ENCODE data around the gene MSX2.

Gene MSX2

DNA sequence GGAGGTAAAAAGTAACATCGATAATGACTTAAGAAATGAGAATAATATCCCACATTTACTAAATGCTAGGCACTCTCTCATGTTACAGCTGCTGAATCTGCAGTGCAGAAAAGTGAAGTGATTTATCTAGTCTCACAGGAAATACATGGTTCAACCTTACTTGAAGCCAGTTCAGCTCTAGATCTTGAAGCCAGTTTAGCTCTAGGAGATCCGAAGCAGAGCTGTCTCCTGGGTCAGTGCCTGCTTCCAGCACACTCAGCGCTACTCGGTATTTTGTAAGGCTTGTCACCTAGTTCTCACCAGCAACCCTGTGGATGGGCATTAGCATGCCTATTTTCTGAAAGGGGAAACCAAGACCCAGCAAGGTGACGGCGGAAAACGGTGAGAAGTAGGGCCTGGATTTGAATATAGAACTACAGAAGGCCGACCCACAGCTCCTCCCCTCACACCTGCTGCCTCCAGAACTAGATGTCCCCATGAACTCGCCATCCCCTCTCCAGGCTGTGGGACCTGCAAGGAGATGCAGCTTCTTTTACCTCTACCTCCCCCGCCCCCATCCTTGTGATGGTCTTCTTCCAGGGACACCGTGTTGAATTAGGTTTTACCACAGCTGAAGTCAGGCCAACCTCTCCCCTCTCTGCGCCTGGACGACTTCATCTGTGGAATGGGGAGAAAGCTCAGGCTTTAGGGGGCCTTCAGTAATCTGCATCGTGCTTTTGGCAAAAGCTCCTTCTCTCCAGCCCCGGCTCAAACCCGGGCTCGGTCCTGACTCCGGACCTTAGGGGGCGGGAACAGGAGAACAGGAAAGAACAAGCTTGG, 4.4 kb upstream of the MSX2 start:
- no peak for DNase-seq

DNA sequence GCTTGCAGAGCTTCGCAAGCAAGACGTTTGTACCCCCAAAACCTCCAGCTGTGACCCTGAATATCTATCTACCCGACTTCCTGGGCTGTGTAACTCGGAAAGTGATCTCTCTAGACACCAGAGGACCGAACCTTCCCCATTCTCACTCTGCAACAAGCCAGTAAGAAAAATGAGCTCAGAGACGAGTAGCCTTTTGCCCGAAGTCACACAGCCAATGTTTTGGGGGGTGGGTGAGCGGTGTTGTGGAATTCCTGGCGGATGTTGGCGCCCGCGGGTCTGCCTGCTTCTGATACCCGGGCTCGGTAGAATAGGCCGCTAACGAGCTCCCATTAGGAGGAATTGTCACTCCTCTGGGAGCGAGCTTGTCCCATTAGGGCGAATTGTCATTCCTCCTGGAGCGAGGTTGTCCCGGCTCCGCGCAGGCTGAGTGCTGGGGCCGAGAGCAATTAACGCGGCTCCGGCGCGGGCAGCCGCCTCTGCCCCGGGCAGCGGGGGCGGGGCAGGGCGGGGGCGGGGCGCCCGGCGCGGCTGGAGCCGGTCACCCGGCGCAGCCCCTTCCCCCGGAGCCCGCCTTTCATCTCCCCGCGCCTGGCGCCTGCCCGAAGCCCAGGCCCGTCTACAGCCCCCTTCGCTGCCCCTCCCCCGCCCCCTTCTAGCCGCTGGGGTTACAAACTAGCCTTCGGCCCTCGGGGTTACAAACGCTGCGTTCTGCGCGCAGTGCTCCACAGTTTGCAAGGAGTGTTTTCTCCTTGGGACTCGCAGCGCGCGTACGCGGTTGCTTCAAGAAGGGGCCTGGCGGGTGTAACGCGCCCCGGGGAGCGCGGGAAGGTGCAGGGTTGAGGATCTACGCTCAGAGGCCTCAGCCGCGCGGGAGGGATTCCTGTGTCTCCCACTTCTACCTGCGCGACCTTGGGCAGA, 3.5 kb upstream of the MSX2 start:
- DNase-seq, result no peak

DNA sequence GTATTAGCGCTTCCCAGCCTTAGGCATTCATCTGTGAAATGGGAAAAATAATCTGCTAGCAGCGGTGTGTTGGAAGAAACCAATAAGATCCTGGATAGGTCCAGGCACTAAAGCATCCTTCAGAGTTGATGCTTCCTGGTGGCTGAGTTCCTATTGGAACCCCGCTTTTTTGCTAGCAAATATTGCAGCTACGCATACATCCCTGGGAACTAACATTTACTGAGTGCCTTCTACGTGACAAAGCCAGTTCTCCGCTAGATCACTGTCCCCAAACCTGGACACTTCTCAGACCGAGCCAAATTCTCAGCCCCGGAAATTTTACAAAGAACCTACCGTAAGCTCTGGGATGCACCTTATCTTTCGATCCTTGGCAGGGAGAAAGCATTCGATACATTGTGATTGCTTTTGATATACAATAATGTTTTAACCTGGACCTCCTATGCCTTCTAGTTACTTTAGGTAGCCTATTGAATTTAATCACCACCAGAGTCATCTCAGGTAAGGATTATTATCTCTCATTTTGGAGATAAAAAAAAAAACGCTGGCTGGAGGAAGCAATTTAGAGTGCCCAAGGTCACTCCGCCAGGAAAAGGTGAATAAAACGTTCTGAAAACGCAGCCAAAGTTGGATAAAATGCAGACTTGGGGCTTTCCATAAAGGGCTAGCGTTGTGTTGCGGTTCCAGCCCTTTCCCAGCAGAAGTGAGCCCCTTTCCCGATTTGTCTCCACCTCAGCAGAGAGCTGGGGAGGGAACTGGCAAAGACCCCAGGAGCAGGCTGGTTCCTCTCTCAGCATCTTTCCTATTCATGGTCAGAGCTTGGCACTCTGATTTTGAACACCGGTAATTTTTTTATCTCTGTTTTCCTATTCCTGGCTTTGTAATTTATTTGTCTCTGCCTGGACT, 2.6 kb upstream of the MSX2 start:
- DNase-seq, result no peak

DNA sequence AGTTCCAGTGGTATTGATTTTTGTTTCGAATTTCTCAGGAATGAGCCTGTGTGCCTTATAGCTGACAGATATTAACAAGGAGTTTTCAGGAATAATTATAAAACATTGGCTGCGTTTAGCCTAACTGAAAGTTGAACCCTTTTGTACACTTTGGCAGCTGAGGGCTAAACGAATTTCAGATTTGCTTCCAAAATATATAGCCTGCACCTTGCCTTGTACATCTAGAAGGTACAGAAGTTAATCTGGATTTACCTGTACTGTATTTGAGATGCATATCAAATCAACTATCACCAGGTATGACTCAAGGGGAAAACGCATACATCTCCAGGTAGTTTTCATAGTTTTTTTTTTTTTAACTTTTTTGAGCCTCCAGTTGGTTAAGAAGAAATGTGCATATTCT, 1.9 kb upstream of the MSX2 start:
- DNase-seq, result no peak

DNA sequence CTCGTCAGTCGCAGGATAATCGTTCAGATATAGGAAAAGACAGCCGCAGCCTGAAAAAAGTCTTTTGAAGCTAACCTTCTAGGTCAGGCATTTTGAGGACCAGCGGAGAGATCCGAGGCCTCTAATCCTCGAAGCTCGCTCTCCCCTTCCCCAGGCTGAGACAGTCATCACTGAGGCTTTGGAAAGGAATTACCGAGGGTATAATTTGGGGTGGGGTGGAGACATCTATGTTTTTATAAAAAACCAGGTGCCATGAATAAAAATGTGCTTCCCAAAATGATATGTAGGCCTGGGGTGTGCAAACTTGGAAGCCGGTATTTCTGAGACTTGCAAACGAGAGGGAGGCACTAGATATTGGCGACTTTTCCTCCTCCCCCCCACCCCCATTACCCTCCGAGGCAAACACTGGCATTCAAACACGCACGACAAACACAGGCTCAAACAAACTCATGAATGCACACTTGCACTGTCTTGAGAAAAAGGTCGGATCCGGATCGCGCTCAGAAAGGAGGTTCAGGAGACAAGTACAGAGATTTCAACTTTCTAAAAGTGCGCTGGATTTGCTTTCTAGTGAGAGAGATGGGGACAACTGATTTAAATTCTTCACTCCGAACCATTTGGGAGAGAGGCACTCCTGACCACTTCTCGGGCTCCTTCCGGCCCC, 935 bp upstream of the MSX2 start:
- DNase-seq, result no peak

DNA sequence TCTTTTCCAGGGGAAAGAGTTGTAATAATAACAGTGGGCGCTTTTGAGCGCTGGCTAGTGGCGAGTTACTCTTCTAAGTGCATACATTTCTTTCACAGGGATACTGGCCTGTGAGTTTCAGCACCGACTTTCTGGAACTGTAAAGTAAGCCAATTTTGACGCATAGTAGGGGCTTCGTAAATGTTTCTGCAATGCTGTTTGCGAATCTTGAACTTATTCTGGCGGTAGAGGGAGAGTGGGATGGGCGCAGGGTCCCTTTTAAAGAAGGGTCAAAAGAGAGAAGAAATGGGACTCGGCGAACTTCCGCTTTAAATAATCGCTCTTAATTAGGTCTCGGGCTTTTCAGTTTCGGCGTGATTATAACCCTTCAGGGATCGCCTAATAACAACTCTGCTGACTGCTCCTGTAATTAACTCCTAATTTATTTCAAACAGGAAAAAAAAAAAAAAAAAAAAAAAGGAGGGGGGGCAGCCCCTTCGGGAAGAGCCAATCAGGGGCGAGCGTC, 351 bp upstream of the MSX2 start:
- no peak for DNase-seq

DNA sequence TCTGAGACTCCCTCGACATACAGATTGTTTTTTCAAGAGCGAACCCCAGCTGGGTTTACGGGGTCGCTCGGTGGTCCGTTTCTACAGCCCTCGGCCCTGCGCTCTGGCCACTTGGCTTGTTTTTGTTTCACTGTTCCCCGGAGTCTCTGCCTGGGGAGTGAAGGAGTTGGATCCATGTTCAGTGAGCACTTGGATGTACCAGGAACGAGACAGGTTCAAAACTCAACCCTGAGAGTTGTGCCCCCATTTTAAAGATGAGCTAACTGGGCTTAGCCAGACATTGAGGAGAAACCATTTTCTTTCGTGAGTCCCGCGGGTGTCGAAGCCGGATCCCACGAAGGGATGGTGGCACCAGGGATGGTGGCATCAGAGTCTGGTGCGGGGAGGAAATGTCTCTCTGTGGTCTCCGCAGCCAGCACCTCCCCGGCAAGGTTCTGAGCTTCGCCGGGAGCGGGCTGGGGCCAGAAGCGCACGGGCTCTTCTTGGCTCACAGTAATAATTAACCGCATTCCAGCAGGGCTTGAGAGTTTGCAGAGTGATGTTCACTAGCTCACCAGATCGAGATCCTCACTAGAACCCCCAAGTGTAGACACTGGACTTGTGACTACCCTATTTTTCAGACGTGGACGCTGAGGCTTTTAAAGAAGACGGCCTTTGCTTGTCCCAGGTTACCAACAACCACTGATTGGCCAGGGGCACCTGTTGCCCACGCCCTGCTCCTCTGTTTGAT, 1.0 kb downstream of the MSX2 start:
- no peak for DNase-seq

DNA sequence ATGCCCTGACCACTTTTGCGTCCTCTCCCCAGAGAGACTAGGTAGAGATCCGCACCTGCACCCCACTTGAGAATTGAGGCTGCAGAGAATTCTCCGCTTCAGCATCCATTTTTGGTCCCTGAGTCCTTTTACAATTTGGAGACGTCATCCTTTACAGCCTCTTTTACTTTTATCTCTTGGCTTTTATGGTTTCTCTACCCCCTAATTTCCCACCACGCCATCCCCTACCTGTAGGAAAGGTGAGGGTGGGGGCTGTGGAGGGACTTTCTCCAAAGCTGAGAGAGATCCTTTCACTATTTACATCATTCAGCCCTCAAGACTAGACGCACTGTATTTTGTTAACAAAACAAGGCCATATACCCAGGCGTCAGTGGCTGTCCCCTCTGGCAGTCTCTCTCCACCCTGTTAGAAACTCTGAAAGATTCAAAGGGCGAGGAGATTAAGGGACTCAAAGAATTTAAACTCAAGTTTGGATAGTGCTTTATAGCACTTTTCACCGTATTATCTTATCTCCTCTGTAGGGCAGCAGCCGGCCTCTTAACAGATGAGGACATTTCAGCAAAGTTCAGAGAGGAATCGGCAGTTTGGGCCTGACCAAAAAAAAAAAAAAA, 1.7 kb downstream of the MSX2 start:
- DNase-seq, result no peak

DNA sequence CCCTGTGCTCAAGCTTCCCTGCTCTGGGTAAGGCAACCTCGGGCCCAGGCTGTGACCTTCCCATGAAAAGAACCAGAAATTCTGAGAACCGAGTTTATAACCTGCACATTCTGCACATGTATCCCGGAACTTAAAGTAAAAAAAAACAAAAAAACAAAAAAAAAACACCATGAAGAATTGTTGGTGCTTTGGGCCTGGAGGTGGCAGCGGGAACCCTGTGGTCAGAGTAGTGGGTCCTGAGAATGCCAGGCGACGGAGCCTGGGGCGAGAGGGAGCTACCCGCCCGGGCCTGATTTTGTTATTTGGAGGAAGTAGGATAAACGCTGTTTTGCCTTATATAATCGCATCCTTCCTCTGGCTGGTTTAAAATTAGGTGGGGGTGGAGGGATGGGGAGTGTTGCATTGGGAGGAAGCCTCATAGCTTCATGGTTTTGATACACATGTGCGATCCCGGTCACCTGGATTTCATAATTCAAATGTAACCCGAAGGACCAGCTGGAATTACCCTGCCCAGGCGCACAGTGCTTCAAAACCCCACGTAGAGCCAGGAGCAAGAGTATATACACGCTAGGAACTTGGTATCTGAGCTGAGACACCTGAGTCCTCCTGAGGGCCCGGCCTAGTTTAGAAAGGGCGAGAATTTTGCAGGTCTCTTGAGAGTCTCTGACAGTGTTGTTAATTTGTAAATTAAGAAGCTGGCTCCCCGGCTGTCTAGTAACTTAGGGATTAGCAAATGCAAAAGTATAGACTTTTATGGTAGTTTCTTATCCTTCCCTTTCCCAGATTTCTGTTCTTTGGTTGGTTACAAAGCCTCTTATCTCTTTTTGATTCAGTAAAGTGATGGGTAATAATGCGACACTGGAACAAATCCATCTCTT, 2.8 kb downstream of the MSX2 start:
- DNase-seq, result no peak

DNA sequence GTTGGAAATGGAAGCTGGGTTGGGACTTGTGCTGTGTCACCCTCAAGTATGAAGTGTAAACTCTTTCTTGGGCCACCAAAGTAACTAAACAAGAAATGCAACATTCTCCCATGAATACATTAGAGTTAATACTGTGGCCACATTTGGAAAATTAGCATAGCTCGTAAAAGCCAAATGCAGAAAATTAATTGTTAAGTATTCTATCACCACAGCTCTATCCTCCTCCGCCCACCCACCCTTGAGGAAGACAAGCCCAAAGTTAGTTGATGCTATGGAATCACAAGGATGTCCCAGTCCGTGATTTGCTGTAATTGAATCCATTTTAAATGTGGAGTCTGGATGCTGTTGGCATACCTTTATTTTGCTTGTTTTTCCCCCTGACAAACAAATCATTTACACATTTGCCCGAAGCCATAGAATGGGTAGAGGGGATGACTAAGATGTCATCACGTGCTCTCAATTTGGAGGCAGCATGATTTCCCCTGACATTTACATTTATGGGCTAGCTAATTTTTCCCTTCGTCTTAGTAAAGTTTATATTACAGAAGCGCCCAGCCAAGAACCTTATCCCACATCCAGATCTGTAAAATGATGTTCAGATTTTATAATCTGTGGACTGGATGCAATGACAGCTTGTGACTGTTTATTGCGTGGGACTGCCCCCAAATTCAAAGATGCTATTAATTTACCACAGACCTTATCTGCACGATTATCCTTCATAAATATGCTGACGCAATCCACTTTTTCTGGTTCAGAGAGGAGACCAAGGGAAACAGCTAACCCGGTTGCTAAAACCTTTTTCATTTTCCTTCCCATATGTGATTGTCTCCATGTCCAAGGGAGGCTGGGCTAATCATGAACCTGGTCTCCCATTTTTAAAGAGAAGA, 3.7 kb downstream of the MSX2 start:
- DNase-seq, result no peak

DNA sequence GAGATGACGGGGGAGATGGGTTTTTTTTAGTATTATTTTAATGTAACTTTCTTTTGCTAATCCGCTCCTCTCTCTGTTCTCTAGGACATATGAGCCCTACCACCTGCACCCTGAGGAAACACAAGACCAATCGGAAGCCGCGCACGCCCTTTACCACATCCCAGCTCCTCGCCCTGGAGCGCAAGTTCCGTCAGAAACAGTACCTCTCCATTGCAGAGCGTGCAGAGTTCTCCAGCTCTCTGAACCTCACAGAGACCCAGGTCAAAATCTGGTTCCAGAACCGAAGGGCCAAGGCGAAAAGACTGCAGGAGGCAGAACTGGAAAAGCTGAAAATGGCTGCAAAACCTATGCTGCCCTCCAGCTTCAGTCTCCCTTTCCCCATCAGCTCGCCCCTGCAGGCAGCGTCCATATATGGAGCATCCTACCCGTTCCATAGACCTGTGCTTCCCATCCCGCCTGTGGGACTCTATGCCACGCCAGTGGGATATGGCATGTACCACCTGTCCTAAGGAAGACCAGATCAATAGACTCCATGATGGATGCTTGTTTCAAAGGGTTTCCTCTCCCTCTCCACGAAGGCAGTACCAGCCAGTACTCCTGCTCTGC, 4.8 kb downstream of the MSX2 start:
- DNase-seq, result no peak

DNA sequence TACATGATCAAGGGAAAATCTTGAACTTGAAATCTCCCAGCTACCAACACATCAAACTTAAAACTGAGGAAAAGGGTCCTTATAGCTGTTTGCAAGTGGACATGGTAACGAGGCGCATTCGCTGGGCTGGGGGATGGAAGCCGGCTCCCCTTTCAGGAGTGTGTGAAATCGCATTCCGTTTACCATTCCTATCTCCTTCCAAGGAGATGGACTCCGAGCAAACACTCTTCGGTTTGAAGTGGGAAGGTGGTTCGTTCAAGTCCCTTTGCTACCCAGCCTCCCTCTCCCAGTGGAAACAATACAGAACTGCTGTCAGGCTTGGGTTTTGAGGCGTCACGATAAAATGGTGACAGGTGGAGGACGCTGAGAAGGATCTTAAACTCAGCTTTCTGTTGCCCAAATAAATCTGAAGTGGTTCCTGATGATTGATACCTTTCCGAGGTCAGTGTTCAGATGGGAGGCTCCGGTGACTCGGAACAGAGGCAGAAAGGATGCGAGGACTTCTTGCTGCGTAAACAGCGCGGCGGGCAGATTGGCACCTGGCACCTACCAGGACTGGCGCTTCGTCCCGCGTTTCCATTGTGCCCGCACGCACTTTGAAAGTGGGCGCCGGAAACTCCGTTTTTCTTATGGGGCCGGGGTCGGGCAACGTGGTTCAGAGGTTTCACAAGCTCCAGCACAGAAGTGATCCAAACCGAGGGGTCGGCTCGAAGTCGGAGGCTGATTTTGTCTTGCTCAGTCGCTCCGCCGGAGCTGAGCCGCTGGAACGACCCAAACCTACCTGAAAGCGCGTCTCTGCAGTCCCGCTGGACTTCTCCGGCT, 7.0 kb downstream of the MSX2 start:
- no peak for DNase-seq

DNA sequence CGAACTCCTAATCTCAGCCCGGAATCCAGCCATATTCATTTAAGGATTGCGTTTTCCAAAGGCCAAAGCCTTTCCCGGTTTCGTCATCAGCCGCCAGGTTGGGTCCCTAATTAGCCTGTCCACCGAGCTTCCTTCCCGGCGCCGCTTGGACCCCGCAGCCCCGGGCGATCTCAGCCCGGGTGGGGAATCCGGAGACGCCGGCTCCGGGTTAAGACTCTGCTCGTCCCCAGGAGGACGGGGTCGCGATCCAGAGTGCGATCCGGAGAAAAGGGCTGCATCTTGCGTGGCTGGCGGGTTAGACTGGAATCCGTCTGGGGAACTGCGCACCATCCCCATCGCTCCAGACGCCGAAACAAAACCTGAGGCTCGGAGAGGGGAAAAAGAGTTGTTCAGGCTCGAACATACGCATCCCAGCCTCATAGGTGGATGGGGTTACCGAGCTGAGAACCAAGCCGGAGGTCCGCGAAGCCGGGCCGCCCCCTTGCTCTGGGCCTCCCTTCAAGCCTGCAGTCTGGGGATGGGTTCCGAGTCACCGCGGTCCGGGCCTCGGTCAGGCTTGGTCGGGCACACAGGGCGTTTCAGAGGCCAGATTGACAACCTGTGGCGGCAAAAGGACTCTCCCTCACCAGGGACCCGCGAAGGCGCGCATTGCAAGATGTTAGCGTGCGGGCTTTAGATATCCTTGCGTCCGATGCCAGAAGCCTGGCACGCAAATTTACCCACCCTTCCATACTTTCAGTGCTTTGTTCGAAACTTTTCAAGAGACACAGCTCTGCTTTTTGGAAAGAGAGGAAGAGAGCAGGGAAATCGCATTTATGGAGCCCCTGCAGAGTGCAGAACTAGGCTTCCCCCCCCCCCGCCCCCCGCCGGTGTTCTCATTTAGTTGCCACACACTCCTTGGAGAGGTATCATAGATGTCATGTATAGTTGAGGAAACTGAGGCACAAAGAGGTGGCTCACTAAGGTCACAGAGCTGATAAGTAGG, 7.9 kb downstream of the MSX2 start:
- no peak for DNase-seq

DNA sequence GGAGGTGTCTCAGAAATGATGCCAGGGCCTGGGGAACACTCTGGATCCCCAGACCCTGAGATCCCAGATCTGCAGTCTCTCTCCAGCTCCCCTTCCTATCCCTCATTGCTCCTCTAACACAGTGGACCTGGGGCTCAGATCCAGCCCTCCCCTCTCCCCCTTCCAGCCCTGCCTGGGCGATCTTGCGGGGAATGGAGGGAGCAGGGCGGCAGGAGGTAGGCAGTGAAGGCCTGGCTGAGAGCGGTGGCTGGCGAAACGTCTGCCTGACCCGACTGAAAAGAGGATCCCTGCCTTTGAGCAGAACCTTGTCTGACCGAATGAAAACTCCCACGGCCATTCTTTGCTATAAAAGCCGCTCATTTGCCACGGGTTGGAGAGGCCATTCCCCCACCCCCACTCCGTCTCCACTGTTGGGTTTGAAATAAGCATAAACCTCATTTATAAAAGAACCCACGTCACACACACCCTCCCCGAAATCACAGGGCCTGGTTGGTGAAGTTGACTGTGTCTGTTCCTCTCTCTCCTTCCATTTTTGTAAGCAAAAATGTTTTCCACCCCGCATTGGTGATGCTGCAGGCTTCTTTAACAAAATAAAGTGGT, 8.8 kb downstream of the MSX2 start:
- DNase-seq, result no peak

DNA sequence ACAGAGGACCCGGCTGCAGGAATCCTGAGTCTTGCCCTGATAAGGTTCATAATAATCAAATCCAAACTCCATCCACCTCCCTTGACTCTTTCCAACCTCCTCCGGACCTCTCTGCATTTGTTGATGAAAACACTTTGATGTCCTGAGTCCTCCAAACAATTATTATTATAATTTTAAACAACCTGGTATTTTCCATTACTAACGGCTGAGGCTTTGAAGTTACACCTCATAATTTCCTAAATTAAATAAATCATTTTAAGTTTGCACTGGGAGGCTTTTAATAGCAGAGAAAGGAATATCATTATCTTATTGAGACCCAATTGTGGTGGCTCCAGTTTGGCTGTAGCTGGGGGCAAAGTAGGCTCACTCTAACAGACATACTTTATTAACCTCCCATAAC, 9.5 kb downstream of the MSX2 start:
- DNase-seq, result no peak

Measured in activated CD4-positive, CD25-positive, alpha-beta regulatory T cell (primary cell).